Esophagus muscularis mucosa (tissue), 4 donors: ENCODE results near the gene PYCR2. TPM values are rescaled to one million over a fixed set of nuclear protein-coding genes. Genes with fewer than 3 reads are reported as not detected.

Experiments
- DNase-seq: peaks from one replicate; pipeline ENCODE4 v3.0.0-alpha.2; 2017; ENCODE audit errors: extremely low spot score
- H3K27ac ChIP-seq, 4 donors: fragments of 200-600 bp; sonication (generic); replicated peaks in 1 of 4; 1 replicate in 3 of 4; 2 replicates in 1 of 4; pipeline ENCODE4 v1.5.1; 2016 to 2019; ENCODE audit warnings: mild to moderate bottlenecking in 1 of 4
- H3K27me3 ChIP-seq, 4 donors: fragments of 200-600 bp; sonication (generic); one replicate each; pipeline versions ENCODE4 v1.5.1 to v1.6.0; 2016 to 2019
- H3K36me3 ChIP-seq, 4 donors: fragments of 200-600 bp; sonication (generic); one replicate each; pipeline ENCODE4 v1.5.1; 2016 to 2019
- H3K4me1 ChIP-seq, 4 donors: fragments of 200-600 bp; sonication (generic); one replicate each; pipeline ENCODE4 v1.5.1; 2016 to 2019
- H3K4me3 ChIP-seq, 4 donors: fragments of 200-600 bp; sonication (generic); 1 replicate in 2 of 4; 2 replicates in 2 of 4; pipeline ENCODE4 v1.5.1; 2016 to 2019; ENCODE audit warnings: mild to moderate bottlenecking in 4 of 4, moderate library complexity in 1 of 4
- H3K9me3 ChIP-seq, 4 donors: fragments of 200-600 bp; sonication (generic); 1 replicate in 3 of 4; 2 replicates in 1 of 4; pipeline ENCODE4 v1.5.1; 2016 to 2019
- CTCF ChIP-seq, 3 experiments: fragments of 200-600 bp in 2 of 3; fragments of 450-650 bp in 1 of 3; sonication (generic) in 2 of 3; IDR thresholded peaks; one replicate each; pipeline ENCODE4 v1.5.1; 2017 to 2019; ENCODE audit warnings: antibody characterized with exemption in 3 of 3, mild to moderate bottlenecking in 2 of 3, moderate library complexity in 1 of 3
- EP300 ChIP-seq: sonication (generic); formaldehyde crosslinking; IDR thresholded peaks from one replicate; pipeline ENCODE4 v1.6.1; 2017; ENCODE audit warnings: antibody characterized with exemption
- POLR2A ChIP-seq: fragments of 450-650 bp; IDR thresholded peaks from one replicate; pipeline ENCODE4 v1.6.1; 2017; ENCODE audit warnings: antibody characterized with exemption, moderate library complexity, mild to moderate bottlenecking, low read depth
- POLR2AphosphoS5 ChIP-seq, 2 donors: sonication (generic); formaldehyde crosslinking; IDR thresholded peaks; one replicate each; pipeline ENCODE4 v1.6.1; 2017; ENCODE audit warnings: antibody characterized with exemption in 2 of 2
- WGBS: methylation state at CpG from one replicate; pipeline ENCODE4 v1.1.5; 2018; 5-methylcytosine and 5-hydroxymethylcytosine counted together
- intact Hi-C: fragments of 100-400 bp; cut with DNase I; formaldehyde crosslinking; loops from one replicate; pipeline ENCODE4 v1.15.1; 2023
- total RNA-seq, 4 donors: library from RNA; depleted of rRNA; stranded (reverse); fragments of >200 nt; gene quantifications; one replicate each; pipeline versions ENCODE4 v1.1.0 to v1.2.1, GENCODE V29; 2016

The PYCR2 gene
- total RNA-seq, 4 donors from 2014 or later = 37.4 to 73.6 (median 58.2) TPM

GRCh38 chr1:225896494-225896893 lies 27.6 kb downstream of the PYCR2 start:
- 45% methylated on average over 5 of the region's 5 CpGs for WGBS
- no peaks in the 10 kb centered on the region for H3K36me3 ChIP-seq
- intact Hi-C loops = no loop called here
- H3K27me3 ChIP-seq = no peaks in the 10 kb centered on the region
- no peak overlapping the region for H3K27ac ChIP-seq
- H3K4me1 ChIP-seq = peaks cover 0 to 13% (median 7%) of the 10 kb centered on the region in 4 donors
- no peak overlapping the region for H3K4me3 ChIP-seq
- TF ChIP-seq POLR2AphosphoS5 (IDR thresholded peaks at IDR 0.05) (no peak), CTCF (IDR thresholded peaks at IDR 0.05) (no peak), POLR2A (no peak), EP300 (no peak)
- DNase-seq = no peak
- H3K9me3 ChIP-seq = no peaks in the 10 kb centered on the region

GRCh38 chr1:225892307-225892706 lies 31.7 kb downstream of the PYCR2 start:
- H3K9me3 ChIP-seq = no peaks in the 10 kb centered on the region
- 87% methylated on average over 6 of the region's 6 CpGs for WGBS

GRCh38 chr1:225891229-225891972 lies 32.6 kb downstream of the PYCR2 start:
- no peak for DNase-seq
- Histone ChIP-seq H3K27me3 (peaks cover 0 to 17% (median 0%) of the 10 kb centered on the region in 4 donors), H3K27ac (no peak overlapping the region), H3K9me3 (no peaks in the 10 kb centered on the region), H3K36me3 (no peaks in the 10 kb centered on the region), H3K4me3 (no peak overlapping the region), H3K4me1 (peaks cover 0 to 6% (median 2%) of the 10 kb centered on the region in 4 donors)
- intact Hi-C loops = no loop called here
- no peak for TF ChIP-seq EP300
- no peak for TF ChIP-seq POLR2A
- no peak for TF ChIP-seq CTCF (IDR thresholded peaks at IDR 0.05)
- no peak for TF ChIP-seq POLR2AphosphoS5 (IDR thresholded peaks at IDR 0.05)
- WGBS = 93% methylated on average over 14 of the region's 14 CpGs

More at GRCh38 chr1:225892307-225892706, 31.7 kb downstream of the PYCR2 start:
- Histone ChIP-seq H3K4me3 (no peak overlapping the region), H3K36me3 (no peaks in the 10 kb centered on the region), H3K27ac (no peak overlapping the region), H3K4me1 (peaks cover 0 to 13% (median 7%) of the 10 kb centered on the region in 4 donors), H3K27me3 (peaks cover 0 to 17% (median 0%) of the 10 kb centered on the region in 4 donors)
- intact Hi-C loops = no loop called here
- TF ChIP-seq CTCF (IDR thresholded peaks at IDR 0.05) (no peak), EP300 (no peak), POLR2A (no peak), POLR2AphosphoS5 (IDR thresholded peaks at IDR 0.05) (no peak)
- no peak for DNase-seq

DNA sequence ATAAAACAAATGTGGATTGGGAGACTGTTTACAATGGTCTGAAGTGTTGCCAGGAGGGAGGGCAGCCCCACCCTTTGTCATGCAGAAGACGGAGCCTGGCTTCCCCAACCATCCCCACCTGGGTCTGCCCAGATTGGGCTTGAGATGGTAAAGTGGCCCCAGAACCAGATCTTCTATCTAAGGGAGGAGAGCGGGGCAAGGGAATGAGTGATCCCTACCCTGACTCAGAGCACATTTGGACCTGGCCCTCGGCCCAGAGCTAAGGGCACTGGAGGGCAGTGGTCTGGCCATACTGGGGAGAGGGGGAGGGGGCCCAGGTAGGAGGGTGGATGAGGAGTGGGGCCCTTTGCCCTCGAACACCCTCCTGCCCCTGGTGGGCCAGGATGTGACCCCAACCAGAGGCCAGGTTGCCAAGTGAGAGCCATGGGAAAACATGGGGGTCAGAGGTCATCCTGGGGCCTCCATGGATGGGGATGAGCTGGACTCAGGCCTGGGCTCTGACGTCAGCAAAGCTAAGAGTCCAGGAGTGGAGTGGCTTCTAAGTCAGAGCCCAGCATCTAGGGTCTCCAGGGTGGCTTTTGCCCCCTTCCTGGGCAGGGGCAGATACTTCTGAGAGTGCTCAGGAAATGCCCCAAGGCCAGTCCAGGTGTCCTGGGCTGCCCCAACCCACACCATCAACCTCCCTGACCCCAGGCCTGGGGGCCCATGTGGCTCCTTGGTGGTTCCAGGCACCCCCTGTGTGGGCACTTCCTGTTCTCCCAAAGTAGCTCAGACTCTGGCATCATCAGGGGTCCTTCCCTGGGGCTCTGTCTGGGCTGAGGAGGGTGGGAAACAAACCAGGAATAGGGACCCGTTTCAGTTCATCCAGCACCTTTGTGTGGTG lies 33.5 kb downstream of the PYCR2 start:
- no peak for TF ChIP-seq POLR2AphosphoS5 (IDR thresholded peaks at IDR 0.05)
- no peak for TF ChIP-seq CTCF (IDR thresholded peaks at IDR 0.05)
- no peak for TF ChIP-seq POLR2A
- TF ChIP-seq EP300 = no peak
- Histone ChIP-seq H3K4me3 (no peak overlapping the region), H3K9me3 (no peaks in the 10 kb centered on the region), H3K4me1 (no peaks in the 10 kb centered on the region), H3K27me3 (peaks cover 0 to 17% (median 0%) of the 10 kb centered on the region in 4 donors), H3K36me3 (no peaks in the 10 kb centered on the region), H3K27ac (no peak overlapping the region)
- intact Hi-C loops = no loop called here
- 78% methylated on average over 5 of the region's 6 CpGs for WGBS
- DNase-seq = no peak
